HEK293 (cell line): ENCODE results near the gene CIC.

Experiments
- GFI1B ChIP-seq: fragments of 450-650 bp; formaldehyde crosslinking; IDR thresholded peaks from 2 replicates; pipeline ENCODE4 v1.5.1; 2016; ENCODE audit warnings: missing biosample characterization, missing genetic modification characterization
- GLI4 ChIP-seq: fragments of 450-650 bp; formaldehyde crosslinking; IDR thresholded peaks from 2 replicates; pipeline ENCODE4 v1.5.1; 2016; ENCODE audit warnings: missing biosample characterization, missing genetic modification characterization
- GLIS2 ChIP-seq: fragments of 450-650 bp; formaldehyde crosslinking; IDR thresholded peaks from 2 replicates; pipeline ENCODE4 v1.5.1; 2016; ENCODE audit warnings: missing biosample characterization, missing genetic modification characterization
- KLF16 ChIP-seq: fragments of 450-650 bp; formaldehyde crosslinking; IDR thresholded peaks from 2 replicates; pipeline ENCODE4 v1.5.1; 2017; ENCODE audit warnings: missing biosample characterization, missing genetic modification characterization
- MYNN ChIP-seq: fragments of 450-650 bp; formaldehyde crosslinking; IDR thresholded peaks from 2 replicates; pipeline ENCODE4 v1.5.1; 2016; ENCODE audit warnings: missing biosample characterization, missing genetic modification characterization, borderline replicate concordance
- SETDB1 ChIP-seq: IDR thresholded peaks from one replicate; pipeline ENCODE4 v1.6.1; 2017; ENCODE audit warnings: mild to moderate bottlenecking, low read length, moderate library complexity, mixed read lengths; ENCODE audit not compliant: insufficient read length
- SP3 ChIP-seq: fragments of 450-650 bp; formaldehyde crosslinking; IDR thresholded peaks from 2 replicates; pipeline ENCODE4 v1.5.1; 2016; ENCODE audit warnings: missing biosample characterization, missing genetic modification characterization
- ZBTB17 ChIP-seq: fragments of 450-650 bp; formaldehyde crosslinking; IDR thresholded peaks from 2 replicates; pipeline ENCODE4 v1.5.1; 2016; ENCODE audit warnings: missing biosample characterization, missing genetic modification characterization
- ZFHX2 ChIP-seq: fragments of 450-650 bp; formaldehyde crosslinking; conservative IDR thresholded peaks from 2 replicates; pipeline ENCODE4 v1.5.1; 2016; ENCODE audit warnings: missing biosample characterization, missing genetic modification characterization
- ZNF223 ChIP-seq: fragments of 450-650 bp; formaldehyde crosslinking; IDR thresholded peaks from 2 replicates; pipeline ENCODE4 v1.5.1; 2016; ENCODE audit warnings: missing biosample characterization, missing genetic modification characterization
- ZNF266 ChIP-seq: fragments of 450-650 bp; formaldehyde crosslinking; IDR thresholded peaks from 2 replicates; pipeline ENCODE4 v1.5.1; 2016; ENCODE audit warnings: missing biosample characterization, missing genetic modification characterization, low read depth
- ZNF302 ChIP-seq: fragments of 450-650 bp; formaldehyde crosslinking; IDR thresholded peaks from 2 replicates; pipeline ENCODE4 v1.5.1; 2016; ENCODE audit warnings: missing biosample characterization, missing genetic modification characterization, low read depth
- ZNF311 ChIP-seq: fragments of 450-650 bp; formaldehyde crosslinking; IDR thresholded peaks from 2 replicates; pipeline ENCODE4 v1.5.1; 2017; ENCODE audit warnings: missing biosample characterization, missing genetic modification characterization, borderline replicate concordance
- ZNF404 ChIP-seq: fragments of 450-650 bp; formaldehyde crosslinking; IDR thresholded peaks from 2 replicates; pipeline ENCODE4 v1.5.1; 2017; ENCODE audit warnings: missing biosample characterization, missing genetic modification characterization
- ZNF560 ChIP-seq: fragments of 450-650 bp; formaldehyde crosslinking; IDR thresholded peaks from 2 replicates; pipeline ENCODE4 v1.5.1; 2017; ENCODE audit warnings: missing biosample characterization, missing genetic modification characterization, borderline replicate concordance
- ZNF571 ChIP-seq: fragments of 450-650 bp; formaldehyde crosslinking; IDR thresholded peaks from 2 replicates; pipeline ENCODE4 v1.5.0; 2017; ENCODE audit warnings: missing biosample characterization, missing genetic modification characterization
- ZNF621 ChIP-seq: fragments of 450-650 bp; formaldehyde crosslinking; IDR thresholded peaks from 2 replicates; pipeline ENCODE4 v1.5.1; 2017; ENCODE audit warnings: missing biosample characterization, missing genetic modification characterization
- ZNF785 ChIP-seq: fragments of 450-650 bp; formaldehyde crosslinking; IDR thresholded peaks from 2 replicates; pipeline ENCODE4 v1.5.1; 2016; ENCODE audit warnings: missing biosample characterization, missing genetic modification characterization
- ZNF791 ChIP-seq: fragments of 450-650 bp; formaldehyde crosslinking; IDR thresholded peaks from 2 replicates; pipeline ENCODE4 v1.5.1; 2016; ENCODE audit warnings: missing biosample characterization, missing genetic modification characterization
- ZSCAN16 ChIP-seq: fragments of 450-650 bp; formaldehyde crosslinking; IDR thresholded peaks from 2 replicates; pipeline ENCODE4 v1.5.1; 2016; ENCODE audit warnings: missing biosample characterization, missing genetic modification characterization
- TF ChIP-seq, protein P1 (sequence below): fragments of 450-650 bp; formaldehyde crosslinking; IDR thresholded peaks from 2 replicates; pipeline ENCODE4 v1.5.1; 2016; ENCODE audit warnings: missing biosample characterization, missing genetic modification characterization
- TF ChIP-seq, protein P2 (sequence below): fragments of 450-650 bp; formaldehyde crosslinking; IDR thresholded peaks from 2 replicates; pipeline ENCODE4 v1.5.1; 2016; ENCODE audit warnings: missing biosample characterization, missing genetic modification characterization
- TF ChIP-seq, protein P3 (sequence below): fragments of 450-650 bp; formaldehyde crosslinking; IDR thresholded peaks from 2 replicates; pipeline ENCODE4 v1.5.1; 2016; ENCODE audit warnings: missing biosample characterization, missing genetic modification characterization
- TF ChIP-seq, protein P4 (sequence below): fragments of 450-650 bp; formaldehyde crosslinking; conservative IDR thresholded peaks from 2 replicates; pipeline ENCODE4 v1.5.1; 2016; ENCODE audit warnings: low read depth, missing biosample characterization, missing genetic modification characterization
- TF ChIP-seq, protein P5 (sequence below): fragments of 450-650 bp; formaldehyde crosslinking; IDR thresholded peaks from 2 replicates; pipeline ENCODE4 v1.5.1; 2016; ENCODE audit warnings: missing biosample characterization, missing genetic modification characterization
- TF ChIP-seq, protein P6 (sequence below): fragments of 450-650 bp; formaldehyde crosslinking; optimal IDR thresholded peaks from 2 replicates; pipeline ENCODE3; 2016; ENCODE audit warnings: missing biosample characterization, mild to moderate bottlenecking, missing genetic modification characterization
- TF ChIP-seq, protein P7 (sequence below): fragments of 450-650 bp; formaldehyde crosslinking; IDR thresholded peaks from 2 replicates; pipeline ENCODE4 v1.5.1; 2016; ENCODE audit warnings: missing biosample characterization, missing genetic modification characterization

CIC gene

DNA sequence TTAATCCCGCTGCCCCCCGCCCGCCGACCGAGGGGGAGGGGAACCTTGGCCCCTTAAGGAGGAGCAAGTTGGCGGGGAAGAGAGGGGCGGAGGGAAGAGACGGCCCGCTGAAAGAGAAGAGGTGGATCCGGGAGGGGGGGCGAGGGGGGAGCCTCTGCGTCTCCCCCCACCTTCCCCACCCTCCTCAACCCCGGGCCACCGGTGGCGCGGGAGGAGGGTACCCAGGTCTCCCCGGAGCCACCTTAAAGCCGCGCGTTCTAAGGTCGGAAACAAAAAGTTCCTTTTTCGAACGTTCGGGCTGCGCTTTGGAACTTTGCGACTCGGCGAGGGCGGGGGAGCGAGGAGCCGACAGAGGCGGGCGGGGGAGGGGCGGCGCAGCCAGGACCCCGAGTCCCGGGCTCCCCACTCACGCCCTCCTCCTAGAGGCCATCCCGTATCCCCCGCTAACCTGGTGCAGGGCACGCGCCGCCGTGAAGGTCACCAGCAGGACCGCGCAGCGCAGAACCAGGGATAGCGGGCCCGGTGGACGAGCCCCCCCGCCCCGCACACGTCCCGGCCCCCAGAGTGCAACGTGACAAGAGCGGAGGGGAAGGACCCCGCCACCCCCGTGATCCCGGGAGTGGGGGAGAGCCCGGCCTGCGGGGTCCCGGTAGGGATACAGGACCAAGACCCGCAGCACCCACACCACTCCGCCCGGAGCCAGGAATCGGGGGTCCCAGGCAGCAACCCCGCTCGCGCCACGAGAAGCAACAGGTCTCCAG, 14.8 kb upstream of the CIC start (continued):
- TF ChIP-seq MYNN (tag by site-specific recombination) (no peak), GFI1B (tag by site-specific recombination) (no peak), KLF16 (tag by site-specific recombination) (peak; percentile 90), ZNF311 (no peak), ZNF404 (no peak), ZNF560 (no peak), ZNF223 (tag by site-specific recombination) (0 out of 2 replicates have a peak, but pooled peaks have one; percentile 40), ZNF571 (no peak), SETDB1 (no peak), ZNF302 (no peak), GLI4 (tag by site-specific recombination) (no peak), ZNF266 (tag by site-specific recombination) (no peak), ZFHX2 (tag by site-specific recombination) (peak; percentile 70), ZSCAN16 (0 out of 2 replicates have a peak, but pooled peaks have one; percentile 14), SP3 (tag by site-specific recombination) (peak; percentile 88), ZBTB17 (tag by site-specific recombination) (peak; percentile 47), ZNF621 (tag by site-specific recombination) (no peak), ZNF791 (no peak), GLIS2 (tag by site-specific recombination) (peak; percentile 93), ZNF785 (tag by site-specific recombination) (no peak)
- TF ChIP-seq, protein P1, sequence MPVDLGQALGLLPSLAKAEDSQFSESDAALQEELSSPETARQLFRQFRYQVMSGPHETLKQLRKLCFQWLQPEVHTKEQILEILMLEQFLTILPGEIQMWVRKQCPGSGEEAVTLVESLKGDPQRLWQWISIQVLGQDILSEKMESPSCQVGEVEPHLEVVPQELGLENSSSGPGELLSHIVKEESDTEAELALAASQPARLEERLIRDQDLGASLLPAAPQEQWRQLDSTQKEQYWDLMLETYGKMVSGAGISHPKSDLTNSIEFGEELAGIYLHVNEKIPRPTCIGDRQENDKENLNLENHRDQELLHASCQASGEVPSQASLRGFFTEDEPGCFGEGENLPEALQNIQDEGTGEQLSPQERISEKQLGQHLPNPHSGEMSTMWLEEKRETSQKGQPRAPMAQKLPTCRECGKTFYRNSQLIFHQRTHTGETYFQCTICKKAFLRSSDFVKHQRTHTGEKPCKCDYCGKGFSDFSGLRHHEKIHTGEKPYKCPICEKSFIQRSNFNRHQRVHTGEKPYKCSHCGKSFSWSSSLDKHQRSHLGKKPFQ: peak; percentile 13; the same call in 1 of the 2 replicates
- TF ChIP-seq, protein P2, sequence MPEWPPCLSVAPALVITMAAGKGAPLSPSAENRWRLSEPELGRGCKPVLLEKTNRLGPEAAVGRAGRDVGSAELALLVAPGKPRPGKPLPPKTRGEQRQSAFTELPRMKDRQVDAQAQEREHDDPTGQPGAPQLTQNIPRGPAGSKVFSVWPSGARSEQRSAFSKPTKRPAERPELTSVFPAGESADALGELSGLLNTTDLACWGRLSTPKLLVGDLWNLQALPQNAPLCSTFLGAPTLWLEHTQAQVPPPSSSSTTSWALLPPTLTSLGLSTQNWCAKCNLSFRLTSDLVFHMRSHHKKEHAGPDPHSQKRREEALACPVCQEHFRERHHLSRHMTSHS (tag by site-specific recombination): no peak
- TF ChIP-seq, protein P3, sequence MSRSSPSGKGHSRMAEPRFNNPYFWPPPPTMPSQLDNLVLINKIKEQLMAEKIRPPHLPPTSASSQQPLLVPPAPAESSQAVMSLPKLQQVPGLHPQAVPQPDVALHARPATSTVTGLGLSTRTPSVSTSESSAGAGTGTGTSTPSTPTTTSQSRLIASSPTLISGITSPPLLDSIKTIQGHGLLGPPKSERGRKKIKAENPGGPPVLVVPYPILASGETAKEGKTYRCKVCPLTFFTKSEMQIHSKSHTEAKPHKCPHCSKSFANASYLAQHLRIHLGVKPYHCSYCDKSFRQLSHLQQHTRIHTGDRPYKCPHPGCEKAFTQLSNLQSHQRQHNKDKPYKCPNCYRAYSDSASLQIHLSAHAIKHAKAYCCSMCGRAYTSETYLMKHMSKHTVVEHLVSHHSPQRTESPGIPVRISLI (tag by site-specific recombination): no peak
- TF ChIP-seq, protein P4, sequence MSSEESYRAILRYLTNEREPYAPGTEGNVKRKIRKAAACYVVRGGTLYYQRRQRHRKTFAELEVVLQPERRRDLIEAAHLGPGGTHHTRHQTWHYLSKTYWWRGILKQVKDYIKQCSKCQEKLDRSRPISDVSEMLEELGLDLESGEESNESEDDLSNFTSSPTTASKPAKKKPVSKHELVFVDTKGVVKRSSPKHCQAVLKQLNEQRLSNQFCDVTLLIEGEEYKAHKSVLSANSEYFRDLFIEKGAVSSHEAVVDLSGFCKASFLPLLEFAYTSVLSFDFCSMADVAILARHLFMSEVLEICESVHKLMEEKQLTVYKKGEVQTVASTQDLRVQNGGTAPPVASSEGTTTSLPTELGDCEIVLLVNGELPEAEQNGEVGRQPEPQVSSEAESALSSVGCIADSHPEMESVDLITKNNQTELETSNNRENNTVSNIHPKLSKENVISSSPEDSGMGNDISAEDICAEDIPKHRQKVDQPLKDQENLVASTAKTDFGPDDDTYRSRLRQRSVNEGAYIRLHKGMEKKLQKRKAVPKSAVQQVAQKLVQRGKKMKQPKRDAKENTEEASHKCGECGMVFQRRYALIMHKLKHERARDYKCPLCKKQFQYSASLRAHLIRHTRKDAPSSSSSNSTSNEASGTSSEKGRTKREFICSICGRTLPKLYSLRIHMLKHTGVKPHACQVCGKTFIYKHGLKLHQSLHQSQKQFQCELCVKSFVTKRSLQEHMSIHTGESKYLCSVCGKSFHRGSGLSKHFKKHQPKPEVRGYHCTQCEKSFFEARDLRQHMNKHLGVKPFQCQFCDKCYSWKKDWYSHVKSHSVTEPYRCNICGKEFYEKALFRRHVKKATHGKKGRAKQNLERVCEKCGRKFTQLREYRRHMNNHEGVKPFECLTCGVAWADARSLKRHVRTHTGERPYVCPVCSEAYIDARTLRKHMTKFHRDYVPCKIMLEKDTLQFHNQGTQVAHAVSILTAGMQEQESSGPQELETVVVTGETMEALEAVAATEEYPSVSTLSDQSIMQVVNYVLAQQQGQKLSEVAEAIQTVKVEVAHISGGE (tag by site-specific recombination): peak; percentile 40
- TF ChIP-seq, protein P5, sequence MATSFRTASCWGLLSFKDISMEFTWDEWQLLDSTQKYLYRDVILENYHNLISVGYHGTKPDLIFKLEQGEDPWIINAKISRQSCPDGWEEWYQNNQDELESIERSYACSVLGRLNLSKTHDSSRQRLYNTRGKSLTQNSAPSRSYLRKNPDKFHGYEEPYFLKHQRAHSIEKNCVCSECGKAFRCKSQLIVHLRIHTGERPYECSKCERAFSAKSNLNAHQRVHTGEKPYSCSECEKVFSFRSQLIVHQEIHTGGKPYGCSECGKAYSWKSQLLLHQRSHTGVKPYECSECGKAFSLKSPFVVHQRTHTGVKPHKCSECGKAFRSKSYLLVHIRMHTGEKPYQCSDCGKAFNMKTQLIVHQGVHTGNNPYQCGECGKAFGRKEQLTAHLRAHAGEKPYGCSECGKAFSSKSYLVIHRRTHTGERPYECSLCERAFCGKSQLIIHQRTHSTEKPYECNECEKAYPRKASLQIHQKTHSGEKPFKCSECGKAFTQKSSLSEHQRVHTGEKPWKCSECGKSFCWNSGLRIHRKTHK (tag by site-specific recombination): no peak
- TF ChIP-seq, protein P6, sequence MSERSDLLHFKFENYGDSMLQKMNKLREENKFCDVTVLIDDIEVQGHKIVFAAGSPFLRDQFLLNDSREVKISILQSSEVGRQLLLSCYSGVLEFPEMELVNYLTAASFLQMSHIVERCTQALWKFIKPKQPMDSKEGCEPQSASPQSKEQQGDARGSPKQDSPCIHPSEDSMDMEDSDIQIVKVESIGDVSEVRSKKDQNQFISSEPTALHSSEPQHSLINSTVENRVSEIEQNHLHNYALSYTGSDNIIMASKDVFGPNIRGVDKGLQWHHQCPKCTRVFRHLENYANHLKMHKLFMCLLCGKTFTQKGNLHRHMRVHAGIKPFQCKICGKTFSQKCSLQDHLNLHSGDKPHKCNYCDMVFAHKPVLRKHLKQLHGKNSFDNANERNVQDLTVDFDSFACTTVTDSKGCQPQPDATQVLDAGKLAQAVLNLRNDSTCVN: peak; percentile 97
- TF ChIP-seq, protein P7, sequence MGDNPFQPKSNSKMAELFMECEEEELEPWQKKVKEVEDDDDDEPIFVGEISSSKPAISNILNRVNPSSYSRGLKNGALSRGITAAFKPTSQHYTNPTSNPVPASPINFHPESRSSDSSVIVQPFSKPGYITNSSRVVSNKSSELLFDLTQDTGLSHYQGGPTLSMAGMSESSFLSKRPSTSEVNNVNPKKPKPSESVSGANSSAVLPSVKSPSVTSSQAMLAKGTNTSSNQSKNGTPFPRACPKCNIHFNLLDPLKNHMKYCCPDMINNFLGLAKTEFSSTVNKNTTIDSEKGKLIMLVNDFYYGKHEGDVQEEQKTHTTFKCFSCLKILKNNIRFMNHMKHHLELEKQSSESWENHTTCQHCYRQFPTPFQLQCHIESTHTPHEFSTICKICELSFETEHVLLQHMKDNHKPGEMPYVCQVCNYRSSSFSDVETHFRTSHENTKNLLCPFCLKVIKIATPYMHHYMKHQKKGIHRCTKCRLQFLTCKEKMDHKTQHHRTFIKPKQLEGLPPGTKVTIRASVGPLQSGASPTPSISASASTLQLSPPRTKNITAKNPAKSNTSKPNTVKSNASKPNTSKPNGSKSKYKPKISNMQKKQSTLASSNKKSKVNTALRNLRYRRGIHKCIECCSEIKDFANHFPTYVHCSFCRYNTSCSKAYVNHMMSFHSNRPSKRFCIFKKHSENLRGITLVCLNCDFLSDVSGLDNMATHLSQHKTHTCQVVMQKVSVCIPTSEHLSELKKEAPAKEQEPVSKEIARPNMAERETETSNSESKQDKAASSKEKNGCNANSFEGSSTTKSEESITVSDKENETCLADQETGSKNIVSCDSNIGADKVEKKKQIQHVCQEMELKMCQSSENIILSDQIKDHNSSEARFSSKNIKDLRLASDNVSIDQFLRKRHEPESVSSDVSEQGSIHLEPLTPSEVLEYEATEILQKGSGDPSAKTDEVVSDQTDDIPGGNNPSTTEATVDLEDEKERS (tag by site-specific recombination): no peak
